ENCODE measurements around the gene PAGR1.
A peak's percentile ranks its signal among the peaks of the same experiment; 100 is the strongest.

- peak; percentile 26; the same call in 1 of the 2 replicates for TF ChIP-seq POLR2A (IDR thresholded peaks at IDR 0.05; ENCODE audit: low read depth, low read length)
- TF ChIP-seq SPI1 (IDR thresholded peaks at IDR 0.05; ENCODE audit: low read depth, low read length): no peak
These were observed 9.1 kb upstream of the PAGR1 start for GRCh38 chr16:29806641-29807425.

Data from GM12891 (cell line).